Gastrocnemius medialis (tissue), 4 donors: ENCODE results near the gene PDCL3. TPM values are rescaled to one million over a fixed set of nuclear protein-coding genes. Genes with fewer than 3 reads are reported as not detected.

ENCODE experiments used
- ATAC-seq, 2 donors: fragments of 150-250 bp; one replicate each; pipeline ENCODE4 v1.9.1; 2016
- DNase-seq, 2 donors: peaks; one replicate each; pipeline ENCODE4 v3.0.0-alpha.2; 2019
- H3K27ac ChIP-seq, 4 donors: fragments of 200-600 bp; sonication (generic); 1 replicate in 1 of 4; 2 replicates in 3 of 4; pipeline ENCODE4 v1.5.1; 2016 to 2018; ENCODE audit warnings: mild to moderate bottlenecking in 2 of 4, moderate library complexity in 1 of 4
- H3K27me3 ChIP-seq, 3 donors: fragments of 200-600 bp; sonication (generic) in 2 of 3; 1 replicate in 1 of 3; 2 replicates in 2 of 3; pipeline versions ENCODE4 v1.5.1 to v1.6.0; 2016 to 2019; ENCODE audit warnings: mild to moderate bottlenecking in 1 of 3, moderate library complexity in 1 of 3
- H3K36me3 ChIP-seq, 2 donors: fragments of 200-600 bp; sonication (generic) in 1 of 2; one replicate each; pipeline ENCODE4 v1.5.1; 2017 to 2018
- H3K4me1 ChIP-seq, 2 donors: fragments of 200-600 bp; sonication (generic) in 1 of 2; one replicate each; pipeline ENCODE4 v1.5.1; 2016 to 2017; ENCODE audit warnings: mild to moderate bottlenecking in 2 of 2
- H3K4me3 ChIP-seq, 4 donors: fragments of 200-600 bp; sonication (generic) in 3 of 4; 1 replicate in 1 of 4; 2 replicates in 3 of 4; pipeline ENCODE4 v1.5.1; 2016 to 2019; ENCODE audit warnings: mild to moderate bottlenecking in 2 of 4
- H3K9me3 ChIP-seq, 3 donors: fragments of 200-600 bp; sonication (generic) in 2 of 3; 1 replicate in 1 of 3; 2 replicates in 2 of 3; pipeline ENCODE4 v1.5.1; 2016 to 2019
- CTCF ChIP-seq, 5 experiments: fragments of 450-650 bp in 3 of 5; fragments of 200-600 bp in 2 of 5; sonication (generic) in 2 of 5; IDR thresholded peaks in 4 of 5; conservative IDR thresholded peaks in 1 of 5; 1 replicate in 4 of 5; 2 replicates in 1 of 5; pipeline ENCODE4 v1.5.1; 2016 to 2019; ENCODE audit warnings: antibody characterized with exemption in 5 of 5, mild to moderate bottlenecking in 3 of 5, moderate library complexity in 3 of 5
- POLR2A ChIP-seq, 2 donors: fragments of 450-650 bp; IDR thresholded peaks; one replicate each; pipeline ENCODE4 v1.6.1; 2017; ENCODE audit warnings: antibody characterized with exemption in 2 of 2, mild to moderate bottlenecking in 2 of 2, moderate library complexity in 2 of 2
- in situ Hi-C, 4 donors: fragments of 200-750 bp; cut with MboI; loops; one replicate each; pipeline versions ENCODE4 v1.15.0 to v1.8.0; 2017; ENCODE audit warnings: low sequenced_read_pairs in 4 of 4
- intact Hi-C: fragments of 100-400 bp; cut with DNase I; formaldehyde crosslinking; loops from one replicate; pipeline ENCODE4 v1.15.1; 2023; ENCODE audit warnings: low total_unique reads
- total RNA-seq, 4 donors: library from RNA; depleted of rRNA; stranded (reverse); fragments of >200 nt; gene quantifications; one replicate each; pipeline versions ENCODE4 v1.1.0 to v1.2.3, GENCODE V29; 2016

Gene PDCL3
- total RNA-seq, 4 donors from 2014 or later = 16.6 to 37.3 (median 27.8) TPM

- no peak for DNase-seq
- TF ChIP-seq CTCF (IDR thresholded peaks at IDR 0.05 in 4 of 5, conservative IDR thresholded peaks at IDR 0.05 in 1 of 5) (no peak), POLR2A (IDR thresholded peaks at IDR 0.05) (no peak)
- intact Hi-C loops (no loop called here), in situ Hi-C loops (loop anchor here (5.0 to 25.0 kb wide), 5 partner anchors 371 to 576 kb away; partner anchors contain the start of gene TBC1D8 (in 1 of the 4))
- Histone ChIP-seq H3K27ac (no peak overlapping the region), H3K27me3 (no peaks in the 10 kb centered on the region), H3K4me1 (peaks cover 0 to 6% of the 10 kb centered on the region in 2 donors), H3K36me3 (no peaks in the 10 kb centered on the region), H3K4me3 (no peak overlapping the region), H3K9me3 (no peaks in the 10 kb centered on the region)
- ATAC-seq = peak; percentile 24 to 59
Observed at GRCh38 chr2:100611079-100612029, 48.6 kb downstream of the PDCL3 start.

- Histone ChIP-seq H3K4me1 (peaks cover 0 to 6% of the 10 kb centered on the region in 2 donors), H3K36me3 (no peaks in the 10 kb centered on the region), H3K27ac (no peak overlapping the region), H3K27me3 (no peaks in the 10 kb centered on the region), H3K9me3 (no peaks in the 10 kb centered on the region), H3K4me3 (no peak overlapping the region)
- in situ Hi-C loops (loop anchor here (5.0 to 25.0 kb wide), 5 partner anchors 370 to 575 kb away; partner anchors contain the start of gene TBC1D8 (in 1 of the 4)), intact Hi-C loops (no loop called here)
- no peak for TF ChIP-seq POLR2A (IDR thresholded peaks at IDR 0.05)
- no peak for TF ChIP-seq CTCF (IDR thresholded peaks at IDR 0.05 in 4 of 5, conservative IDR thresholded peaks at IDR 0.05 in 1 of 5)
- DNase-seq (no peak), ATAC-seq (no peak)
Observed at GRCh38 chr2:100612388-100613000, 49.7 kb downstream of the PDCL3 start.

GRCh38 chr2:100613719-100614118 lies 50.9 kb downstream of the PDCL3 start:
- no peaks in the 10 kb centered on the region for H3K36me3 ChIP-seq
- no peak overlapping the region for H3K27ac ChIP-seq
- no peak for TF ChIP-seq CTCF (IDR thresholded peaks at IDR 0.05 in 4 of 5, conservative IDR thresholded peaks at IDR 0.05 in 1 of 5)
- TF ChIP-seq POLR2A (IDR thresholded peaks at IDR 0.05) = no peak
- ATAC-seq (no peak), DNase-seq (no peak)
- intact Hi-C loops (no loop called here), in situ Hi-C loops (loop anchor here (5.0 to 25.0 kb wide), 5 partner anchors 369 to 574 kb away; partner anchors contain the start of gene TBC1D8 (in 1 of the 4))
- no peaks in the 10 kb centered on the region for H3K9me3 ChIP-seq
- H3K4me1 ChIP-seq = peaks cover 0 to 6% of the 10 kb centered on the region in 2 donors
- no peak overlapping the region for H3K4me3 ChIP-seq
- no peaks in the 10 kb centered on the region for H3K27me3 ChIP-seq

GRCh38 chr2:100614455-100615000 lies 51.7 kb downstream of the PDCL3 start:
- ATAC-seq = no peak

More at GRCh38 chr2:100614455-100615000, 51.7 kb downstream of the PDCL3 start:
- in situ Hi-C loops (loop anchor here (5.0 to 25.0 kb wide), 5 partner anchors 368 to 573 kb away; partner anchors contain the start of gene TBC1D8 (in 1 of the 4)), intact Hi-C loops (no loop called here)
- no peak for TF ChIP-seq CTCF (IDR thresholded peaks at IDR 0.05 in 4 of 5, conservative IDR thresholded peaks at IDR 0.05 in 1 of 5)
- no peaks in the 10 kb centered on the region for H3K9me3 ChIP-seq
- no peak overlapping the region for H3K4me3 ChIP-seq
- H3K4me1 ChIP-seq = peaks cover 0 to 6% of the 10 kb centered on the region in 2 donors
- no peak for DNase-seq
- H3K36me3 ChIP-seq = no peaks in the 10 kb centered on the region
- no peaks in the 10 kb centered on the region for H3K27me3 ChIP-seq
- H3K27ac ChIP-seq = no peak overlapping the region
